ENCODE data around the gene CFAP61.

CFAP61 gene

GRCh38 chr20:20271271-20271670 lies 218.9 kb downstream of the CFAP61 start:
- H3K9me3 ChIP-seq (ENCODE audit: insufficient read depth, low read length): no peaks in the 10 kb centered on the region
- no peak overlapping the region for H3K9ac ChIP-seq (ENCODE audit: low read length)
- no peaks in the 10 kb centered on the region for H3K79me2 ChIP-seq (ENCODE audit: low read length)
- H3K36me3 ChIP-seq (replicated peaks; ENCODE audit: low read depth, low read length): no peaks in the 10 kb centered on the region
- H2AFZ ChIP-seq (ENCODE audit: low read depth, low read length): no peak overlapping the region
- TF ChIP-seq EZH2phosphoT487 (IDR thresholded peaks at IDR 0.05; ENCODE audit: low read depth): no peak
- TF ChIP-seq, protein P1, sequence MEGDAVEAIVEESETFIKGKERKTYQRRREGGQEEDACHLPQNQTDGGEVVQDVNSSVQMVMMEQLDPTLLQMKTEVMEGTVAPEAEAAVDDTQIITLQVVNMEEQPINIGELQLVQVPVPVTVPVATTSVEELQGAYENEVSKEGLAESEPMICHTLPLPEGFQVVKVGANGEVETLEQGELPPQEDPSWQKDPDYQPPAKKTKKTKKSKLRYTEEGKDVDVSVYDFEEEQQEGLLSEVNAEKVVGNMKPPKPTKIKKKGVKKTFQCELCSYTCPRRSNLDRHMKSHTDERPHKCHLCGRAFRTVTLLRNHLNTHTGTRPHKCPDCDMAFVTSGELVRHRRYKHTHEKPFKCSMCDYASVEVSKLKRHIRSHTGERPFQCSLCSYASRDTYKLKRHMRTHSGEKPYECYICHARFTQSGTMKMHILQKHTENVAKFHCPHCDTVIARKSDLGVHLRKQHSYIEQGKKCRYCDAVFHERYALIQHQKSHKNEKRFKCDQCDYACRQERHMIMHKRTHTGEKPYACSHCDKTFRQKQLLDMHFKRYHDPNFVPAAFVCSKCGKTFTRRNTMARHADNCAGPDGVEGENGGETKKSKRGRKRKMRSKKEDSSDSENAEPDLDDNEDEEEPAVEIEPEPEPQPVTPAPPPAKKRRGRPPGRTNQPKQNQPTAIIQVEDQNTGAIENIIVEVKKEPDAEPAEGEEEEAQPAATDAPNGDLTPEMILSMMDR (IDR thresholded peaks at IDR 0.05; ENCODE audit: low read depth, low read length): no peak
- no peaks in the 10 kb centered on the region for H4K20me1 ChIP-seq (ENCODE audit: insufficient read depth, low read length)
- no peak overlapping the region for H3K27ac ChIP-seq (ENCODE audit: low read length)
- no peaks in the 10 kb centered on the region for H3K4me1 ChIP-seq (ENCODE audit: low read length)
- peaks cover 3% of the 10 kb centered on the region; the same call in 1 of the 2 replicates for H3K27me3 ChIP-seq (ENCODE audit: low read depth, low read length)
- H3K4me2 ChIP-seq (ENCODE audit: low read length): no peak overlapping the region
- H3K4me3 ChIP-seq (ENCODE audit: low read length): no peak overlapping the region

- Histone ChIP-seq H3K4me2 (ENCODE audit: low read length) (no peak overlapping the region), H4K20me1 (ENCODE audit: insufficient read depth, low read length) (no peaks in the 10 kb centered on the region), H3K36me3 (replicated peaks; ENCODE audit: low read depth, low read length) (no peaks in the 10 kb centered on the region), H3K9ac (ENCODE audit: low read length) (no peak overlapping the region), H3K79me2 (ENCODE audit: low read length) (no peaks in the 10 kb centered on the region), H3K4me3 (ENCODE audit: low read length) (no peak overlapping the region), H3K27me3 (ENCODE audit: low read depth, low read length) (peaks cover 3% of the 10 kb centered on the region; the same call in 1 of the 2 replicates), H3K9me3 (ENCODE audit: insufficient read depth, low read length) (no peaks in the 10 kb centered on the region), H2AFZ (ENCODE audit: low read depth, low read length) (no peak overlapping the region), H3K27ac (ENCODE audit: low read length) (no peak overlapping the region), H3K4me1 (ENCODE audit: low read length) (no peaks in the 10 kb centered on the region)
- no peak for TF ChIP-seq EZH2phosphoT487 (IDR thresholded peaks at IDR 0.05; ENCODE audit: low read depth)
- TF ChIP-seq, protein P1 (IDR thresholded peaks at IDR 0.05; ENCODE audit: low read depth, low read length): no peak
These were observed 220.4 kb downstream of the CFAP61 start for GRCh38 chr20:20272686-20273085.

DNA sequence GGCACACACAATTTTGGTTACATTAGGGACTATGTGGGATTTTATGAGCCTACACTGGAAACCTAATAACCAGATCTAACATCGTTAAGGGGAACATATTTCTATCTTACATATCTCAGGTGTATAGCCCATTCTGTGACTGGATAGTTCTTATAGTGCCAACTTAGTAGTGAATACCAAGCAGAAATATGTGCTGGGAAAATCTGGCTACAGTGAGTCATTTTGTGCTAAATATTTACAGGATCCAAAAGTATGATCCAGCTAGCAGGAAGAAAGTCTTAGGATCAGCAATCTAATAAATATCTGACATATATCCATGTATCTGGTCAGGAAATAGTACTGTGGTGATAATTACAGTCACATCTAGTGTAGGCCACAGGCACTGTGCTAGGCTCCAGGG lies 221.0 kb downstream of the CFAP61 start:
- H3K36me3 ChIP-seq (replicated peaks; ENCODE audit: low read depth, low read length): no peaks in the 10 kb centered on the region
- TF ChIP-seq, protein P1 (IDR thresholded peaks at IDR 0.05; ENCODE audit: low read depth, low read length): no peak
- no peak for TF ChIP-seq EZH2phosphoT487 (IDR thresholded peaks at IDR 0.05; ENCODE audit: low read depth)
- H3K4me2 ChIP-seq (ENCODE audit: low read length): no peak overlapping the region
- no peaks in the 10 kb centered on the region for H4K20me1 ChIP-seq (ENCODE audit: insufficient read depth, low read length)
- no peak overlapping the region for H3K27ac ChIP-seq (ENCODE audit: low read length)
- no peaks in the 10 kb centered on the region for H3K9me3 ChIP-seq (ENCODE audit: insufficient read depth, low read length)
- no peaks in the 10 kb centered on the region for H3K79me2 ChIP-seq (ENCODE audit: low read length)
- H3K27me3 ChIP-seq (ENCODE audit: low read depth, low read length): peaks cover 3% of the 10 kb centered on the region; the same call in 1 of the 2 replicates
- H2AFZ ChIP-seq (ENCODE audit: low read depth, low read length): no peak overlapping the region
- H3K4me1 ChIP-seq (ENCODE audit: low read length): no peaks in the 10 kb centered on the region
- no peak overlapping the region for H3K9ac ChIP-seq (ENCODE audit: low read length)
- no peak overlapping the region for H3K4me3 ChIP-seq (ENCODE audit: low read length)

GRCh38 chr20:20274821-20275220 lies 222.5 kb downstream of the CFAP61 start:
- H4K20me1 ChIP-seq (ENCODE audit: insufficient read depth, low read length): no peaks in the 10 kb centered on the region
- no peak overlapping the region for H3K4me3 ChIP-seq (ENCODE audit: low read length)
- H3K9ac ChIP-seq (ENCODE audit: low read length): no peak overlapping the region
- no peak overlapping the region for H2AFZ ChIP-seq (ENCODE audit: low read depth, low read length)
- H3K27me3 ChIP-seq (ENCODE audit: low read depth, low read length): peaks cover 3% of the 10 kb centered on the region; the same call in 1 of the 2 replicates
- H3K79me2 ChIP-seq (ENCODE audit: low read length): no peaks in the 10 kb centered on the region
- H3K27ac ChIP-seq (ENCODE audit: low read length): no peak overlapping the region
- no peaks in the 10 kb centered on the region for H3K9me3 ChIP-seq (ENCODE audit: insufficient read depth, low read length)
- no peak for TF ChIP-seq EZH2phosphoT487 (IDR thresholded peaks at IDR 0.05; ENCODE audit: low read depth)
- TF ChIP-seq, protein P1 (IDR thresholded peaks at IDR 0.05; ENCODE audit: low read depth, low read length): no peak
- no peak overlapping the region for H3K4me2 ChIP-seq (ENCODE audit: low read length)
- H3K4me1 ChIP-seq (ENCODE audit: low read length): no peaks in the 10 kb centered on the region
- no peaks in the 10 kb centered on the region for H3K36me3 ChIP-seq (replicated peaks; ENCODE audit: low read depth, low read length)

All from OCI-LY3 (cell line).